Adipocyte (in vitro differentiated cells): Measurements from ENCODE around the gene SPINDOC.
"Not testable (repeated sequence)": the region's sequence is repeated elsewhere in the genome, so short reads cannot be mapped to it uniquely, and the experiment has no call there.

Experiments used
- DNase-seq: peaks from one replicate; pipeline ENCODE4 v3.0.0-alpha.2; 2015; ENCODE audit warnings: low read depth
- H3K27me3 ChIP-seq: replicated peaks from 2 replicates; pipeline ENCODE4 v1.7.0; 2013; ENCODE audit warnings: mild to moderate bottlenecking, low read length, moderate library complexity; ENCODE audit not compliant: control insufficient read depth, insufficient read depth
- H3K36me3 ChIP-seq: 2 replicates; pipeline ENCODE4 v1.7.0; 2013; ENCODE audit warnings: low read length, mild to moderate bottlenecking, moderate library complexity; ENCODE audit not compliant: control insufficient read depth, insufficient read depth, severe bottlenecking
- H3K4me1 ChIP-seq: 2 replicates; pipeline ENCODE4 v1.7.0; 2013; ENCODE audit warnings: mild to moderate bottlenecking, low read length, moderate library complexity; ENCODE audit not compliant: control insufficient read depth, insufficient read depth
- H3K4me3 ChIP-seq: 2 replicates; pipeline ENCODE4 v1.7.0; 2013; ENCODE audit warnings: mild to moderate bottlenecking, low read length, moderate library complexity
- H3K9ac ChIP-seq: 2 replicates; pipeline ENCODE4 v1.7.0; 2013; ENCODE audit warnings: mild to moderate bottlenecking, low read length, moderate library complexity
- H3K9me3 ChIP-seq: 2 replicates; pipeline ENCODE4 v1.7.0; 2013; ENCODE audit warnings: mild to moderate bottlenecking, low read length, moderate library complexity; ENCODE audit not compliant: control insufficient read depth

SPINDOC gene

GRCh38 chr11:63769042-63769713 is 44.1 kb upstream of the SPINDOC start:
- peak; percentile 75 for DNase-seq
- Histone ChIP-seq H3K27me3 (no peaks in the 10 kb centered on the region), H3K9ac (peak overlapping the region; percentile 84)

GRCh38 chr11:63769714-63770455 is 43.4 kb upstream of the SPINDOC start:
- peak overlapping the region; percentile 80 for H3K4me3 ChIP-seq
- peak; percentile 28 for DNase-seq
- no peaks in the 10 kb centered on the region for H3K9me3 ChIP-seq
- no peaks in the 10 kb centered on the region for H3K36me3 ChIP-seq
- H3K9ac ChIP-seq: peak overlapping the region; percentile 84
- H3K27me3 ChIP-seq: no peaks in the 10 kb centered on the region
- peaks cover 40% of the 10 kb centered on the region for H3K4me1 ChIP-seq

More at GRCh38 chr11:63769042-63769713, 44.1 kb upstream of the SPINDOC start:
- Histone ChIP-seq H3K4me3 (peak overlapping the region; percentile 80), H3K36me3 (no peaks in the 10 kb centered on the region), H3K4me1 (peaks cover 45% of the 10 kb centered on the region), H3K9me3 (no peaks in the 10 kb centered on the region)

- Histone ChIP-seq H3K4me1 (peaks cover 32% of the 10 kb centered on the region), H3K36me3 (no peaks in the 10 kb centered on the region)
- DNase-seq: peak; percentile 45
These were observed 42.5 kb upstream of the SPINDOC start for GRCh38 chr11:63770763-63771162.

DNA sequence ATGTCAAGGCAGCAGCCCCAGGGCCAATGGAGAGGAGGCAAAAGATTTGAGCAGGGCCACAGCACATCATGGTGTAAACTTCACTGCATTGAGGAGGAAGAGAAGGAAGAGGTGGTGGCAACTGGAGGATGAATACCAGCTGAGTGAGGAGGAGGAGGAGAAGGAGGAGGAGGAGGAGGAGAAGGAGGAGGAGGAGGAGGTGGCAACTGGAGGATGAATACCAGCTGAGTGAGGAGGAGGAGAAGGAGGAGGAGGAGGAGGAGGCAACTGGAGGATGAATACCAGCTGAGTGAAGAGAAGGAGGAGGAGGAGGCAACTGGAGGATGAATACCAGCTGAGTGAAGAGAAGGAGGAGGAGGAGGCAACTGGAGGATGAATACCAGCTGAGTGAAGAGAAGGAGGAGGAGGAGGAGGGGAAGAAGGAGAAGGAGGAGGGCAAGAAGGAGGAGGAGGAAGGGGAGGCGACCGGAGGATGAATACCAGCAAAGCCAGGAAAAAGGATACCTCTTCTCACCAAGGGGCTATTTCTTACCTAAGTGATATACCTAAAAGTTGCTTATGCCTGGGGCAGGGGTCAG is 41.4 kb upstream of the SPINDOC start:
- H3K9me3 ChIP-seq, H3K4me3 ChIP-seq, H3K36me3 ChIP-seq, H3K9ac ChIP-seq, DNase-seq, H3K27me3 ChIP-seq: not testable (repeated sequence)
- peaks cover 21% of the 10 kb centered on the region for H3K4me1 ChIP-seq

More at GRCh38 chr11:63770763-63771162, 42.5 kb upstream of the SPINDOC start:
- H3K4me3 ChIP-seq: no peak overlapping the region
- H3K9ac ChIP-seq: no peak overlapping the region
- no peaks in the 10 kb centered on the region for H3K9me3 ChIP-seq
- H3K27me3 ChIP-seq: no peaks in the 10 kb centered on the region

DNA sequence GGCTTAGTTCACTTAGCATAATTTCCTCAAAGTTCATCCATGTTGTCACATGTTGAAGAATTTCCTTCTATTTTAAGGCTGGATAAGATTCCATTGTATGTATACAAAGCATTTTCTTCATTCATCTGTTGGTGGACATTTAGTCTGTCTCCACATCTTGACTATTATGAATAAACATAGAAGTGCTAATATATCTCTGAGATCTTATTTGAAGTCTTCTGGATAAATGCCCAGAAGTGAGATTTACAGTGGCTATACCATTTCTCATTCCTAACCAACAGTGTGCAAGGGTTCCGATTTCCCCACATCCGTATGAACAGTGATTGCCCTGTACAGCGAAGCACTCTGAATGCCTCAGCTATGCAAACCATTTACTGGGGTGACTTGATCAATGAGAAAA is 38.1 kb upstream of the SPINDOC start:
- no peaks in the 10 kb centered on the region for H3K27me3 ChIP-seq
- no peaks in the 10 kb centered on the region for H3K36me3 ChIP-seq
- H3K4me3 ChIP-seq: no peak overlapping the region
- DNase-seq: no peak
- peaks cover 12% of the 10 kb centered on the region for H3K4me1 ChIP-seq
- H3K9ac ChIP-seq: no peak overlapping the region
- H3K9me3 ChIP-seq: no peaks in the 10 kb centered on the region

DNA sequence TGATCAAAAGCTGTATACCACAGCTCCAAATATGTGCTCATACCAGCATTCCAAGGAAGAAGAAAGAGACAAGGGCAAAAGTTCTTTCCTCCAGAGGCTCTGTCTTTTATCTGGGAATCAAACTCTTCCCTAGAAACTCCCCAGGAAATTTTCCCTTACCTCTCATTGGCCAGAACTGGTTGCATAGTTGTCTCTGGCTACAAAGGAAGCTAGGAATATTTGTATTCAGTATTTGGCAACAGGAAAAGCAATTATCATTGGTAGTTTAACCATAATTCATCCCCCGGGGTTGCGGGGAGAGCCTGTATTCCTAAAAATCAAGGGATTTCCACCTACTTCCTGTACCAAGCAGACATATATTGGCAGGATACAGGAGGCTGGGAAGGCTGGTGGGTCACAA is 34.2 kb upstream of the SPINDOC start:
- no peak overlapping the region for H3K4me3 ChIP-seq
- no peaks in the 10 kb centered on the region for H3K9me3 ChIP-seq
- peak; percentile 45 for DNase-seq
- no peaks in the 10 kb centered on the region for H3K36me3 ChIP-seq
- peaks cover 5% of the 10 kb centered on the region for H3K4me1 ChIP-seq
- H3K27me3 ChIP-seq: no peaks in the 10 kb centered on the region
- no peak overlapping the region for H3K9ac ChIP-seq

DNA sequence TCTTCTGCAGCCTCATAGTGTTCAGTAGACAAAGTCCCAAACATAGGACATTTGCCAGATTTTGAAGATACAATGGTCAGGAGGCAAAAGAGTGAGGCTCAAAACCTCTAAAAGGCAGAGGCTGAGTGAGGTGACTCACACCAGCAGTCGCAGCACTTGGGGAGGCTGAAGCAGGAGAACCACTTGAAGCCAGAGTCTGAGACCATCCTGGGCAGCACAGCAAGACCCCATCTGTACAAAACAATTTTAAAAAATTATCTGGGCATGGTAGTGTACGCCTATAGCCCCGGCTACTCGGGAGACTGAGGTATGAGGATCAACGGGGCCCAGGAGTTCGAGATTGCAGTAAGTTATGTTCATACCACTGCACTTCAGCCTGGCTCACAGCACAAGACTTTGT is 30.5 kb upstream of the SPINDOC start:
- Histone ChIP-seq H3K4me1 (peaks cover 5% of the 10 kb centered on the region), H3K27me3 (no peaks in the 10 kb centered on the region), H3K4me3 (no peak overlapping the region), H3K9ac (no peak overlapping the region), H3K9me3 (no peaks in the 10 kb centered on the region), H3K36me3 (no peaks in the 10 kb centered on the region)
- no peak for DNase-seq

DNA sequence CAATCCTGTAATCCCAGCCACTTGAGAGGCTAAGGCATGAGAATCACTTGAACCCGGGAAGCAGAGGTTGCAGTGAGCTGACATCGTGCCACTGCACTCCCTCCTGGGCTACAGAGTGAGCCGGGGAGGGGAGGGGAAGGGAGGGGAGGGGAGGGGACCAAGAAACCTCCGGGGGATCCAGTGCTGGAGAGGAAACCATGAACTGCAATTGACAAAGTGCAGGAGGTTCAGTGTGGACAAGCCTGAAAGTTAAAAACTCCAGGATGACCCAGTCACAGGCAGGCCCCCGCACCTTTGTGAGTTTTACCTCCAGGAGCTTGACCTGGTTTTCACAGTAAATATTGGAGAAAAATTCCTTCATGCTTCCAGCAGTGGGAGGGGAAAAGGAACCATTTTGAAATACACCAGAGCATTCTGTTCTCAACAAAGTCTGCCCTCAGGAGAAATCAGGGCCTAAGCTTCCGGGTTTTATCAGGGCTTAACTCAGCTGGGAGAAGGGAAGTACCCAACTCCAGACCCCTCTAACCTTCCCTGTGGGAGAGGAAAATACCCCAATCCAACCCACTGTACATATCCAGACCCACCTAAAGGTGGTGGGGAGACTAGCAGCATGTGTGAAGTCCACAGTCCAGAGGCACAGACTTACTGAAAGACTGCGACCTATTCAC is 29.2 kb upstream of the SPINDOC start:
- Histone ChIP-seq H3K4me1 (no peaks in the 10 kb centered on the region), H3K36me3 (no peaks in the 10 kb centered on the region), H3K27me3 (no peaks in the 10 kb centered on the region), H3K4me3 (no peak overlapping the region), H3K9ac (no peak overlapping the region), H3K9me3 (no peaks in the 10 kb centered on the region)
- no peak for DNase-seq

GRCh38 chr11:63785823-63786222 is 27.4 kb upstream of the SPINDOC start:
- no peaks in the 10 kb centered on the region for H3K27me3 ChIP-seq
- no peak overlapping the region for H3K9ac ChIP-seq
- DNase-seq: no peak
- H3K4me3 ChIP-seq: no peak overlapping the region
- H3K36me3 ChIP-seq: no peaks in the 10 kb centered on the region
- H3K4me1 ChIP-seq: no peaks in the 10 kb centered on the region
- H3K9me3 ChIP-seq: peaks cover 2% of the 10 kb centered on the region

DNA sequence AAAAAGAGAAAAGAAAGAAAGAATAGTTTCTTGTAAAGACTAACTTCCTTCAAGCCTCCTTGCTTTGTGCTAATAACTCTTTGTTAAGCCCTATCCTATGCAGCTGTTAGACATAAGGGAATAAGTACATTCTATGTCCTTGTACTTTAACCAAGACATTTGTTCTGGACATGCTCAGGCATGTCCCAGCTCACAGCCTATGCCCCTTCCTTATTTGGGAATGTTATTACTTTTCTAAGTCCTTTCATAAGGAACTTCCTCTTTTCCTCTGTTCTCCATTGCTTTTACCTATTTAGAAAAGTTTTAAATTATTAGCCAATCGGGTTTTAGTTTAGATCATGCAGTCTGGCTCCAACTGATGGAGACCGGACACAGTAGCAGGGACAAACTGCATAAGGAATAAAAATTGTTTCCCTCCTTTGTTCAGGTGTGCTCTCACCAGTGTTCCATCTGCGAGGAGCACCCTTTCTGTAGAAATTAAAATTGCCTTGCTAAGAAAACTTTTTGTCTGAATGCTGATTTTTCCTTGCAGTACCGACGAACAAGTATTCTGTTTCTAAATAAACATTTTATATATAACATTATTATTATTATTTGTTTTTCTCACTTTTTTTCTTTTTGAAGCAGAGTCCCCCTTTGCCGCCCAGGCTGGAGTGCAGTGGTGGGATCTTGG is 21.6 kb upstream of the SPINDOC start:
- Histone ChIP-seq H3K4me3 (no peak overlapping the region), H3K27me3 (no peaks in the 10 kb centered on the region), H3K36me3 (no peaks in the 10 kb centered on the region), H3K9me3 (peaks cover 23% of the 10 kb centered on the region), H3K9ac (no peak overlapping the region), H3K4me1 (no peaks in the 10 kb centered on the region)
- no peak for DNase-seq

DNA sequence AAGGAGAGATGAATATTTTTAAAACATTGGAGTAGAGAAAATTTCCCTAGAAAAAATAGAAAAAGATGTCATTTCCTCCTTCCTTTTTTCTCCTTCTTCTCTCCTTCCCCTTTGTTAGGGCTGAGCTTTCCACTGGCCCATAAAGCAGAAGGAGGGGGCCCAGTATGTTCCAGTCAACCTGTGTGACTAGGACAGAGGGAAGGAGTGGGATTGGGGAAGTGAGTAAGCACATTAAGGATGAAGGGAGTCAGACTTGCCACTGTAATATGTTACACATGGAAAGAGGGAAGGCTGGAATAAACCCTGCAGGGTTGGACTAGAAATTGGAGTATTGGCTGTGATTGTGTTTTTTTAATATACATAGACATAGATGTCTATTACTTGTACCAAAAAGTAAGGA is 20.1 kb upstream of the SPINDOC start:
- Histone ChIP-seq H3K9ac (no peak overlapping the region), H3K36me3 (no peaks in the 10 kb centered on the region), H3K4me3 (no peak overlapping the region), H3K9me3 (peaks cover 24% of the 10 kb centered on the region), H3K4me1 (no peaks in the 10 kb centered on the region), H3K27me3 (no peaks in the 10 kb centered on the region)
- no peak for DNase-seq
